Stimulated activated CD4-positive, alpha-beta T cell treated with anti-CD3 and anti-CD28 coated beads, TNF-alpha, amount 100 ng/mL, for 4 hours (primary cell): ENCODE results near the gene RNU2-63P.
"Not testable (repeated sequence)": the region's sequence is repeated elsewhere in the genome, so short reads cannot be mapped to it uniquely, and the experiment has no call there.

Source experiments
- DNase-seq, 3 experiments: peaks; one replicate each; pipeline ENCODE4 v3.0.0-alpha.2; 2020; ENCODE audit warnings: low read depth in 3 of 3

Gene RNU2-63P

GRCh38 chr2:88016086-88016959 is at the start of gene RNU2-63P:
Gene RNU2-63P (minus strand): TSS chr2:88016547.
- peak; percentile 46 to 74 (median 66) for DNase-seq

- DNase-seq: no peak
Measured at GRCh38 chr2:88061295-88061694, 44.9 kb upstream of the RNU2-63P start.

- no peak for DNase-seq
Measured at GRCh38 chr2:88060907-88061275, 44.5 kb upstream of the RNU2-63P start.

GRCh38 chr2:88059979-88060906 is 43.9 kb upstream of the RNU2-63P start:
- DNase-seq: no peak

- DNase-seq: no peak
Measured at GRCh38 chr2:88058191-88058590, 41.8 kb upstream of the RNU2-63P start.

- DNase-seq: no peak
Measured at GRCh38 chr2:88057437-88057844, 41.1 kb upstream of the RNU2-63P start.

GRCh38 chr2:88055371-88056128 is 39.2 kb upstream of the RNU2-63P start, which contains the start of gene KRCC1:
Gene KRCC1 (minus strand): TSS chr2:88055783. CDS start chr2:88028563, 27,220 bp downstream.
- peak; percentile 86 to 91 (median 86) for DNase-seq

GRCh38 chr2:88054782-88055370 is 38.5 kb upstream of the RNU2-63P start:
- no peak for DNase-seq

- no peak for DNase-seq
Measured at GRCh38 chr2:88053934-88054781, 37.8 kb upstream of the RNU2-63P start.

- DNase-seq: no peak
Measured at GRCh38 chr2:88053296-88053695, 36.9 kb upstream of the RNU2-63P start.

GRCh38 chr2:88051792-88052191 is 35.4 kb upstream of the RNU2-63P start:
- DNase-seq: no peak

GRCh38 chr2:88049622-88050021 is 33.3 kb upstream of the RNU2-63P start:
- no peak for DNase-seq

GRCh38 chr2:88048541-88048940 is 32.2 kb upstream of the RNU2-63P start:
- DNase-seq: no peak

- DNase-seq: not testable (repeated sequence)
Measured at GRCh38 chr2:88045561-88045960, 29.2 kb upstream of the RNU2-63P start.

- DNase-seq: no peak
Measured at GRCh38 chr2:88042476-88042875, 26.1 kb upstream of the RNU2-63P start.

GRCh38 chr2:88038263-88039105 is 22.1 kb upstream of the RNU2-63P start:
- DNase-seq: no peak

GRCh38 chr2:88036606-88037005 is 20.3 kb upstream of the RNU2-63P start:
- DNase-seq: no peak

GRCh38 chr2:88036182-88036581 is 19.8 kb upstream of the RNU2-63P start:
- no peak for DNase-seq

- DNase-seq: no peak
Measured at GRCh38 chr2:88032070-88032702, 15.8 kb upstream of the RNU2-63P start.
